CD4-positive, alpha-beta T cell (primary cell): ENCODE data around the gene ZNF521. TPM values are rescaled to one million over a fixed set of nuclear protein-coding genes. Genes with fewer than 3 reads are reported as not detected.

Source experiments
- ATAC-seq: fragments of 200-7000 bp; cut with Tn5 transposase; one replicate; pipeline ENCODE4 v1.10.0; 2022; ENCODE audit warnings: mild to moderate bottlenecking; ENCODE audit not compliant: poor library complexity
- CTCF ChIA-PET: fragments of 350-600 bp; sonication (Branson Sonifier 250); formaldehyde crosslinking; loops from one replicate; lab custom pipeline; 2021; ENCODE audit warnings: antibody characterized with exemption, inconsistent platforms; lab: Charles Lee
- POLR2A ChIA-PET: fragments of 350-600 bp; sonication (Branson Sonifier 250); formaldehyde crosslinking; loops from one replicate; lab custom pipeline; 2021; ENCODE audit warnings: antibody characterized with exemption, inconsistent platforms; lab: Charles Lee
- DNase-seq, 14 experiments: peaks; one replicate each; pipeline ENCODE4 v3.0.0-alpha.2; 2013 to 2020; ENCODE audit warnings: mixed read lengths in 2 of 14
- H3K27ac ChIP-seq, 2 donors: one replicate each; pipeline versions ENCODE4 v1.5.1 to v1.7.0; 2013; ENCODE audit warnings: low read length in 2 of 2, low read depth in 1 of 2, mild to moderate bottlenecking in 1 of 2
- H3K27me3 ChIP-seq, 2 experiments: 1 replicate in 1 of 2; 2 replicates in 1 of 2; pipeline versions ENCODE4 v1.6.1 to v1.7.0; 2013; ENCODE audit warnings: low read length in 2 of 2, control low read depth in 1 of 2, mild to moderate bottlenecking in 1 of 2, moderate library complexity in 1 of 2; ENCODE audit not compliant: insufficient read depth in 2 of 2, control insufficient read depth in 1 of 2
- H3K36me3 ChIP-seq: one replicate; pipeline ENCODE4 v1.6.1; 2013; ENCODE audit warnings: low read length, control low read depth; ENCODE audit not compliant: insufficient read depth
- H3K4me1 ChIP-seq: one replicate; pipeline ENCODE4 v1.6.1; 2013; ENCODE audit warnings: low read length, control low read depth; ENCODE audit not compliant: insufficient read depth
- H3K4me3 ChIP-seq: one replicate; pipeline ENCODE4 v1.5.1; 2013; ENCODE audit warnings: mild to moderate bottlenecking, low read length, moderate library complexity
- H3K9me3 ChIP-seq, 2 experiments: 1 replicate in 1 of 2; 2 replicates in 1 of 2; pipeline versions ENCODE4 v1.6.1 to v1.7.0; 2013; ENCODE audit warnings: low read length in 2 of 2, mild to moderate bottlenecking in 2 of 2, control low read depth in 1 of 2, moderate library complexity in 1 of 2; ENCODE audit not compliant: control insufficient read depth in 1 of 2, insufficient read depth in 1 of 2
- H3K27ac Mint-ChIP-seq: one replicate; pipeline ENCODE4 v1.8.0; 2020; ENCODE audit warnings: mixed read lengths
- H3K27me3 Mint-ChIP-seq: one replicate; pipeline ENCODE4 v1.8.0; 2021; ENCODE audit warnings: mixed read lengths
- H3K36me3 Mint-ChIP-seq: one replicate; pipeline ENCODE4 v1.8.0; 2021; ENCODE audit warnings: low read depth, mixed read lengths
- H3K4me1 Mint-ChIP-seq: one replicate; pipeline ENCODE4 v1.8.0; 2021; ENCODE audit warnings: low read depth, mixed read lengths
- H3K4me3 Mint-ChIP-seq: one replicate; pipeline ENCODE4 v1.8.0; 2020; ENCODE audit warnings: mild to moderate bottlenecking, mixed read lengths
- H3K9me3 Mint-ChIP-seq: one replicate; pipeline ENCODE4 v1.8.0; 2020; ENCODE audit warnings: mixed read lengths
- CTCF ChIP-seq: fragments of 200-600 bp; IDR thresholded peaks from one replicate; pipeline ENCODE4 v1.8.0; 2022; ENCODE audit warnings: antibody characterized with exemption, mild to moderate bottlenecking
- intact Hi-C, 2 experiments: fragments of 100-400 bp; cut with DNase I in 1 of 2; cut with micrococcal nuclease in 1 of 2; formaldehyde crosslinking; loops; one replicate each; pipeline versions ENCODE4 v1.15.1 to v1.9.0; 2023 to 2025; cut with DNase I, micrococcal nuclease
- total RNA-seq, 174 experiments: library from RNA in 2 of 174; stranded (reverse) in 2 of 174; gene quantifications; one replicate each; pipeline ENCODE4 v1.2.3 and lab custom pipeline; 2021 to 2026

Gene ZNF521
- total RNA-seq, 2 experiments from 2014 or later = not detected

- Histone ChIP-seq H3K36me3 (no peaks in the 10 kb centered on the region), H3K4me1 (no peaks in the 10 kb centered on the region), H3K27ac (no peak overlapping the region), H3K4me3 (no peak overlapping the region), H3K27me3 (no peaks in the 10 kb centered on the region), H3K9me3 (no peaks in the 10 kb centered on the region)
- intact Hi-C loops = no loop called here
- H3K4me1 Mint-ChIP-seq = no peaks in the 10 kb centered on the region
- no peak overlapping the region for H3K4me3 Mint-ChIP-seq
- DNase-seq (no peak), ATAC-seq (no peak)
- ChIA-PET CTCF (no interaction called here), POLR2A (no interaction called here)
- H3K27me3 Mint-ChIP-seq = no peaks in the 10 kb centered on the region
- TF ChIP-seq CTCF = no peak
- no peaks in the 10 kb centered on the region for H3K36me3 Mint-ChIP-seq
- no peak overlapping the region for H3K27ac Mint-ChIP-seq
- no peaks in the 10 kb centered on the region for H3K9me3 Mint-ChIP-seq
Observed at GRCh38 chr18:25099895-25100294, 252.1 kb downstream of the ZNF521 start.

GRCh38 chr18:25097569-25098056, 254.4 kb downstream of the ZNF521 start:
- DNase-seq (no peak), ATAC-seq (no peak)
- ChIA-PET CTCF (no interaction called here), POLR2A (no interaction called here)
- Mint-ChIP-seq H3K27me3 (no peaks in the 10 kb centered on the region), H3K4me1 (no peaks in the 10 kb centered on the region), H3K27ac (no peak overlapping the region), H3K36me3 (no peaks in the 10 kb centered on the region), H3K4me3 (no peak overlapping the region), H3K9me3 (no peaks in the 10 kb centered on the region)
- TF ChIP-seq CTCF = no peak
- no peak overlapping the region for H3K4me3 ChIP-seq
- no peaks in the 10 kb centered on the region for H3K27me3 ChIP-seq
- no peaks in the 10 kb centered on the region for H3K9me3 ChIP-seq
- no peak overlapping the region for H3K27ac ChIP-seq
- no peaks in the 10 kb centered on the region for H3K36me3 ChIP-seq
- H3K4me1 ChIP-seq = no peaks in the 10 kb centered on the region
- intact Hi-C loops = no loop called here

- H3K36me3 ChIP-seq = no peaks in the 10 kb centered on the region
- H3K4me1 ChIP-seq = no peaks in the 10 kb centered on the region
- Mint-ChIP-seq H3K36me3 (no peaks in the 10 kb centered on the region), H3K27me3 (no peaks in the 10 kb centered on the region), H3K4me1 (no peaks in the 10 kb centered on the region), H3K9me3 (no peaks in the 10 kb centered on the region), H3K27ac (no peak overlapping the region), H3K4me3 (no peak overlapping the region)
- no peak overlapping the region for H3K27ac ChIP-seq
- no peaks in the 10 kb centered on the region for H3K27me3 ChIP-seq
- DNase-seq (no peak), ATAC-seq (no peak)
- no peaks in the 10 kb centered on the region for H3K9me3 ChIP-seq
- intact Hi-C loops = no loop called here
- CTCF ChIA-PET = no interaction called here
- no peak for TF ChIP-seq CTCF
- POLR2A ChIA-PET = no interaction called here
- H3K4me3 ChIP-seq = no peak overlapping the region
Observed at GRCh38 chr18:25097057-25097456, 254.9 kb downstream of the ZNF521 start.
